Right cardiac atrium (tissue), 5 donors: Measurements from ENCODE around the gene MTPN. TPM values are rescaled to one million over a fixed set of nuclear protein-coding genes. Genes with fewer than 3 reads are reported as not detected.

Experiments used
- ATAC-seq, 2 donors: fragments of 200-7000 bp; cut with Tn5 transposase; one replicate each; pipeline versions ENCODE4 v1.8.0 to v1.9.1; 2020; ENCODE audit warnings: moderate library complexity in 2 of 2, mild to moderate bottlenecking in 1 of 2
- DNase-seq, 3 donors: peaks; one replicate each; pipeline ENCODE4 v3.0.0-alpha.2; 2020
- H3K27ac ChIP-seq: one replicate; pipeline ENCODE4 v1.5.1; 2013; ENCODE audit warnings: mild to moderate bottlenecking, low read length, control low read depth, moderate library complexity
- H3K27me3 ChIP-seq: one replicate; pipeline ENCODE4 v1.6.1; 2013; ENCODE audit not compliant: control insufficient read depth, insufficient read depth
- H3K4me1 ChIP-seq: one replicate; pipeline ENCODE4 v1.6.1; 2013; ENCODE audit warnings: low read length; ENCODE audit not compliant: control insufficient read depth, insufficient read depth
- H3K4me3 ChIP-seq: one replicate; pipeline ENCODE4 v1.5.1; 2013; ENCODE audit warnings: low read length, control low read depth
- H3K9me3 ChIP-seq: one replicate; pipeline ENCODE4 v1.6.1; 2013; ENCODE audit warnings: low read length; ENCODE audit not compliant: control insufficient read depth
- WGBS: extraction: QIAGEN DNeasy Blood & Tissue Kit; methylation state at CpG from one replicate; pipeline ENCODE4 v1.1.7; 2013; 5-methylcytosine and 5-hydroxymethylcytosine counted together
- intact Hi-C, 4 donors: fragments of 100-400 bp; cut with DNase I; formaldehyde crosslinking; loops; one replicate each; pipeline versions ENCODE4 v1.11.0 to v1.14.0; 2022 to 2023
- polyA plus RNA-seq: library from polyadenylated mRNA; stranded (reverse); fragments of 200-250 nt; gene quantifications from one replicate; pipeline ENCODE4 v1.2.3, GENCODE V29; 2013
- total RNA-seq, 4 donors: library from RNA; stranded (reverse); fragmentation: NEBNext Ultra II Directional; extraction: Animal tissue kit (Norgen Biotek cat#: 25700); gene quantifications; one replicate each; pipeline ENCODE4 v1.2.1, GENCODE V29; 2021
- donor health status: healthy with polysubstance abuse.
- donor health status: DM: no; HTN: yes; CAD: no.
- donor health status: DM: no; HTN: no; CAD: no.
- donor health status: DM: no; HTN: yes; CAD: no; lungs with severe emphysema.
- donor health status: DM: yes; HTN: yes; CAD: no.

The MTPN gene
- total and polyA plus RNA-seq, 5 donors, result 64.6 to 128 (median 122) TPM

DNA sequence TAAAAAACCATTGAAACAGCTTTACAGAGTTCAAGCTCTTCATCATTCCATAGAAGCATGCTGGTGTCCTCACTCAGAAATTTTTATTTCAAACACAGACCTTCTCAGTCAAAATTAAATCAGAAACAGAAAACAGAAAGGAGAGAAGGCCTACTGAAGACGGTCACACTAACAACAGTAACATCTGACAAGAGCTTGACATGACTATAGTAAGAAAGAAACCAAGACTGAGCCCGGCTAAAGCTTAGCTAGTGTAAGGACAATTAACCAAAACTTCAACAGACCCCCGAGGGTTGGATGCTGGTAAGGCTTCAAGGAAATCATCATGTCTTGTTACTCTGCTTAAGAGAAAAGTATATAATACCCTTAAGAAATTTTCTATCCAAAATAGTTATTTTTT, 38.6 kb downstream of the MTPN start:
- DNase-seq (no peak), ATAC-seq (no peak)
- WGBS, result 78% methylated on average over 3 of the region's 3 CpGs
- Histone ChIP-seq H3K4me1 (peaks cover 4% of the 10 kb centered on the region), H3K27ac (no peak overlapping the region), H3K4me3 (no peak overlapping the region), H3K27me3 (no peaks in the 10 kb centered on the region), H3K9me3 (no peaks in the 10 kb centered on the region)
- intact Hi-C loops, result no loop called here

DNA sequence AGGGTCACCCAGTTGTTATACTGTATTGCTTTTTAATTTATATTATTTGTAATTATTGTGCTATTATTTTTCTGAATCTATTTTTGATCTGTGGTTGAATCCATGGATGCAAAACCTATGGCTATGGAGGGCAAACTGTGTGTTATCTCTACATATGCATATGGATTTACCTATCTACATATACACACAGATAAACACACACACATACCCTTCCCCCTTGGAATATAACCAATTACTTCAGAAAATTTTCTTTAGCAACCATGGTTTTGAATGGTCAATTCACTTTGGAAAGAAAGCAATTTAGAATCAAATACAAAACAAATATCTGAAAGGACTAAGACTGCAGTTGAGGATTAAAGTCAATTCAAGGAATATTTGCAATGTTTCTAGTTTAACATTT, 39.1 kb downstream of the MTPN start:
- Histone ChIP-seq H3K9me3 (no peaks in the 10 kb centered on the region), H3K4me1 (peaks cover 4% of the 10 kb centered on the region), H3K27me3 (no peaks in the 10 kb centered on the region), H3K4me3 (no peak overlapping the region), H3K27ac (no peak overlapping the region)
- DNase-seq (no peak), ATAC-seq (no peak)
- intact Hi-C loops, result no loop called here

DNA sequence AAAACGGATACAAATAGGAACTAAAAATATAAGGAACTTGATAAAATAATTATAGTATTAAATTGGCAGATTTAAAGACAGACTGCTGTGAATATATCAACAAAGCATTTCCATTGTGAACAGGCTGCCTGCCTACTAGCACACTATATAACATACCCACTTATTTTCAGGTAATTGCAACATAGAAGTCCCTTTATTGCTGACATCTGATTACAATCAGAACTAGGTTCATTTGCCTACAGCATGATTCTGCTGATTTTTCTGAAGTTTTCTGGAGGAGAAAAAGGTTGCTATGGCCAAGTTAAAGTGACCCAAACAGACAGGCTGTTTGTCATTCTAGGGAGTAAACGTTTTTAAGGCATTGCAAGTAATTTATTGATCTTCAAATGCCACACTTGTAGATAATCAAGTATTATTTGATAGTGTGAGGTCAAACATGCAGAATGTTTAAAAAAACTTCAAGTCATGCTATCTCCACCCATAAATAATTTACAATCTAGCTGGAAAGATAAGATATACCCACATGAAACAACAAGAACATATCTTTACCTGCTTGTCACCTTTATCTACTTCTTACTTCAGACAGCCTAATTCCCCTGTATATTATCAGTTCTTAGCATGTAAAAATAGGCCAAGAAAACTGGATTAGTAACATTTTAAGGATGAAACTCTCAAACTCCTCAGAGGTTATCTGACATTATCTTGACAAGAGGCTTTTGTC, 40.5 kb downstream of the MTPN start:
- H3K9me3 ChIP-seq, result no peaks in the 10 kb centered on the region
- WGBS, result 43% methylated on average over 2 of the region's 2 CpGs
- H3K4me3 ChIP-seq, result no peak overlapping the region
- no peaks in the 10 kb centered on the region for H3K27me3 ChIP-seq
- H3K4me1 ChIP-seq, result peaks cover 4% of the 10 kb centered on the region
- H3K27ac ChIP-seq, result no peak overlapping the region
- no peak for DNase-seq
- intact Hi-C loops, result no loop called here
- ATAC-seq, result no peak

DNA sequence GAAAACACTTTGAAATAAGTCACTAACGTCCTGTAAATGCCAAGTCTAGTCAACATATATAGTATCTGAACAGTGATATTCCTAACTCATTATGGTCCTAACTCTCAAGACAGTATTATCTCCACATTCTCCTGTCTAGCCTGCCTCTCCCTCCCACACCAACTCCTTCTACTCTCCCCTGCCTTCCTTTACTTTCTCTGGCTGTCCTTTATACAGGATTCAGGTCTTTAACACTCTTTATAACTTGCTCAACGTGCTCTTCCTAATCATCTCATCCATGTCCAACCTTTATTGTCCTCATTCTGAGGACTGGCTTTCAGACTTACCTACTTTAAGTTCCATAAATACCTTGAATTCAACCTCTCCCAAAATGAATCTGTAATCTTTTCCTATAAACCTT, 42.5 kb downstream of the MTPN start:
- no peaks in the 10 kb centered on the region for H3K27me3 ChIP-seq
- no peaks in the 10 kb centered on the region for H3K9me3 ChIP-seq
- peaks cover 10% of the 10 kb centered on the region for H3K4me1 ChIP-seq
- ATAC-seq (no peak), DNase-seq (no peak)
- H3K4me3 ChIP-seq, result no peak overlapping the region
- WGBS, result 72% methylated on average over 2 of the region's 2 CpGs
- intact Hi-C loops, result no loop called here
- no peak overlapping the region for H3K27ac ChIP-seq

DNA sequence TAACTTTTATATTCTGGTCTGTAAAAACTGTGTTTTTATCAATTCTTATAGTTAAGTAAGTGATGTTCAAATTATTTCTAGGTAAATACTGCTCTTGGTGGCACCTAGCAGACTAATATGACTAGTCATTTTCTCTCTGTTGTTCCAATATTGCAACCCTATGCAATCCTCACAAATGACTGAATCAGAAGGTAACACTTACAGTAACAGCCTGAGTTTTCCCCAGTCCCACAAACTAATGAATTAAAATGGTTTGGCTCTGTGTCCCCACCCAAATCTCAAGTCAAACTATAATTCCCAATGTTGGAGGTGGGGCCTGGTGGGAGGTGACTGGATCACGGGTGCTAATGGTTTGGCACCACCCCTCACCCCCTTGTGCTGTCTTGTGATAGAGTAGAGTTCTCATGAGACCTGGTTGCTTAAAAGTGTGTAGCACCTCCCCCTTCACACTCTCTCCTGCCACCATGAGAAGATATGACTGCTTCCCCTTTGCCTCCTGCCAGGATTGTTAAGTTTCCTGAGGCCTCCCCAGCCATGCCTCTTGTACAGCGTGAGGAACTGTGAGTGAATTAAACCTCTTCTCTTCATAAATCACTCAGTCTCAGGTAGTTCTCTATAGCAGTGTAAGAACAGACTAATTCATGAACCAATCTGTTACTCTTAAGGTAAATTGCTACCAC, 43.5 kb downstream of the MTPN start:
- no peaks in the 10 kb centered on the region for H3K9me3 ChIP-seq

DNA sequence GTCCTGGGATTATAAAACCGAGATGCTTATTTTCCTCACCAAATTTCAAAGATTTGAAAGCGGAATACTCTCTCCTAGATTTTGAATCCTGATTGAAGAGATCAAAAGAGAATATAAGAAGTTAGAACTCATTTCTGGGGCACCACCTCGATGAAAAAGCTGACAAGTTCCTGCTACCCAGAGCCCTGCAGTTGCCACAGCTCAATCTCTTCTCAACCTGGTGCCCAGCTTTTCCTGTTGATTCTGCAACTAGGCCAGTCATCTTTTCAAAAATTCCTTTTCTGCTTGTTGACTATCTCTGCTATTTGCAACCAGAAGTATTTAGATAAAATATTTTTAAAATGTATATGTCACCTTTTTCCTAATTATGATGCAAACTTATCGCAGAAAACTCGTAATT, 45.0 kb downstream of the MTPN start:
- no peaks in the 10 kb centered on the region for H3K9me3 ChIP-seq
- H3K27me3 ChIP-seq, result no peaks in the 10 kb centered on the region
- WGBS, result 80% methylated on average over 5 of the region's 5 CpGs
- intact Hi-C loops, result no loop called here
- no peak for DNase-seq
- no peak for ATAC-seq
- H3K4me1 ChIP-seq, result peaks cover 10% of the 10 kb centered on the region
- no peak overlapping the region for H3K4me3 ChIP-seq
- H3K27ac ChIP-seq, result no peak overlapping the region

More for the DNA sequence above, 43.5 kb downstream of the MTPN start:
- DNase-seq (no peak), ATAC-seq (no peak)
- H3K27me3 ChIP-seq, result no peaks in the 10 kb centered on the region
- WGBS, result 55% methylated on average over 2 of the region's 2 CpGs
- H3K4me1 ChIP-seq, result peaks cover 10% of the 10 kb centered on the region
- no peak overlapping the region for H3K4me3 ChIP-seq
- intact Hi-C loops, result no loop called here
- peak overlapping the region; percentile 2 for H3K27ac ChIP-seq

DNA sequence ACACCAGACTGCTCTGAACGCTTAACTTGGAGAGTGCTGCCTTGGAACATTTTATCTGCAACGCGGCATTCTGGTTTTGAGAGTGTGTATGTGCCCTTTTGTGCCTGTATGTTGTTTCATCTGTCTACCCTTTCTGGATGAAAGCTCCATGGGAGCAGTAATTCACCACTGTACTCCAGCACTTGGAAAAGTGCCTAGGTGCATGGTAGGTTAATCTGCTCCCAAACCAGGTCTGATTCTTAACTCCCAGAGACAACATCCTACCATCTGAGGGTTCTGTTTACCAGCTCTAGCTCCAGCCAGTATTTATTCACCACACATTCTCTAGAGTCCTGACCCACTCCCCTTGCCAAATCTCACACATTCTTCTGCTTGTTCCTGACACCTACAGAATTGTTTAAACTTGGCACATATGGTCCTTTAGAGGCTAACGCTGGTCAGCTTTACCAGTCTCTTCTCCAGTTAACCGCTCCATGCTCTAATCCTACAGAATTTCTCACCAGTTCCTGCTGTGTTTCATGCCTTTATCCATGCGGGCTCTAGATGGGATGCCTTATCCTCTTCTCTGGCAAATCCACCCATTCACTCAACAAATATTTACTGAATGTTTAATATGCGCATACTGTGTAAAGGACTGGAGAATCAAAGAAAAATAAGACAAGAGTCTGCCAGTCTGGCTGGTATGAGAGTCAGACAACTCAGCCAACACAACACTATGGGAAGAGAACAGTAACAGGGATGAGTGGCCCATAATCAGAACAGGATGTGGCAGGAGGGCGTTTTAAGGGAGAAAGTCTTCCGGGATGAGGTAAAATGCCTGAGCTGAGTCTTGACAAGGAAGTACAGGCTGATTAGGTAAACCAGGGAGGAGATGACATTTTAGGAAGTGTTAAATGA, 46.3 kb downstream of the MTPN start:
- intact Hi-C loops, result no loop called here
- WGBS, result 48% methylated on average over 9 of the region's 9 CpGs
- H3K4me3 ChIP-seq, result no peak overlapping the region
- H3K27ac ChIP-seq, result peak overlapping the region; percentile 51
- DNase-seq (no peak), ATAC-seq (peak; percentile 83 to 84)
- H3K9me3 ChIP-seq, result no peaks in the 10 kb centered on the region
- peaks cover 10% of the 10 kb centered on the region for H3K4me1 ChIP-seq
- H3K27me3 ChIP-seq, result no peaks in the 10 kb centered on the region

DNA sequence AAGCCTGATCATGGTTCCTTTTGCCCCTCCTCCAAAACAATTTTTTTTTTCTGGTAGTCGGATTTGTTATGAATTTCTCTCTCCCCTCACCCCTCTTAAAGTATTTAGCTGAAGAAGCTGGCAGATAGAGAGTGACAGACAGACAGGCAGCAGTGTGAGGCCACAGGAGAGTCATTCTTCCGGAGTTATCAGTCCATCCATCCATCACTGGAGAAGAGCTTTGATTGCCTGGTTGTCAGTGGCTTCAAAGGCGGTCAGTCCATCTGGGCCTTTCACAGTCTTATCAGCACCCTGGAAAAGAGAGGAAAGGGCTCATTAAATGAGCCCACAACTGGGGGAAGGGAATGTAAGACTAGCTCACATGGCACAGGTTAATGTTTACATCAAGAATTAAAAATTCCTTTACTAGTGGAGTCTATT, 47.4 kb downstream of the MTPN start:
- ATAC-seq, result peak; percentile 42 to 73
- H3K27ac ChIP-seq, result peak overlapping the region; percentile 65
- H3K4me3 ChIP-seq, result no peak overlapping the region
- H3K27me3 ChIP-seq, result no peaks in the 10 kb centered on the region
- no peaks in the 10 kb centered on the region for H3K9me3 ChIP-seq
- 47% methylated on average over 3 of the region's 3 CpGs for WGBS
- intact Hi-C loops, result no loop called here
- peaks cover 10% of the 10 kb centered on the region for H3K4me1 ChIP-seq
- DNase-seq, result no peak

DNA sequence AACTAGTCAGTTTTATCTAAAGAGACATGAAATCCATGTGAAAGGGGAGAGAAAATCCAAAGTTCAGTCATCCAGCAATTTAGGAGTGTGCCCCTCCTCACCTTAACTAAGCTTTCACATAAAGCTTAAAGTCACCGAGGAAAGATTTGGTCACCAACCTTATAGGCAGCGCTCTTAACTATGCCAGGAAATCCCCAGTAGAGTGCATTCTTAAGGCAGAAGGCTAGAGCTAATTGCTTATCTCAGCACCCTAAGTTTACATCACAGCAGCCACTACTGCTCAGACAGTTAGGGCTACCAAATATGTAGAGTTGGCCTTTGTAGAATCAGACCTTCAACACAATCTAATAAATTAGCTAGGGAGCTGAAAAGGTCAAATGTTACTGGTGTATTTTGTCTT, 47.9 kb downstream of the MTPN start:
- no peak for ATAC-seq
- H3K4me3 ChIP-seq, result no peak overlapping the region
- no peaks in the 10 kb centered on the region for H3K27me3 ChIP-seq
- 66% methylated on average over 2 of the region's 2 CpGs for WGBS
- H3K9me3 ChIP-seq, result no peaks in the 10 kb centered on the region
- intact Hi-C loops, result no loop called here
- H3K4me1 ChIP-seq, result peaks cover 8% of the 10 kb centered on the region
- DNase-seq, result no peak
- peak overlapping the region; percentile 57 for H3K27ac ChIP-seq

DNA sequence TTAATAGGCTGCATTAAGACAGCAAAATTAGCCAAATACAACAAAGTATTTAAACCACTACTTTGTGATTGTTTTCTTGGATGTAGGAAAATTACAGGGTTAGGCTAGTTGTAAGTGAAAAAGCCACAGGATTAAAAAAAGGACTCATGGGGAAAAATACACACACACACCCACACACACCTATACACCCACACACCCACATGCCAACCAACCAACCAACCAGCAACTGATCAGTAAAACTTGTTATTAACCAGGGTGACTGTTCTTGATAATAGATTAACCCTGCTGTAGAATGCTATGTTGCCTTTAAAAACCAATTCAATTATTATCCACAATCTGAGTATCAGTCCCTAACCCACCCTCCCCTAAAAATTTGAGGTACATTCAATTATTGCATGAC, 49.0 kb downstream of the MTPN start:
- H3K4me1 ChIP-seq, result peaks cover 8% of the 10 kb centered on the region
- no peak overlapping the region for H3K27ac ChIP-seq
- no peaks in the 10 kb centered on the region for H3K9me3 ChIP-seq
- no peak overlapping the region for H3K4me3 ChIP-seq
- no peaks in the 10 kb centered on the region for H3K27me3 ChIP-seq
- intact Hi-C loops, result no loop called here
- ATAC-seq, result no peak
- DNase-seq, result no peak

DNA sequence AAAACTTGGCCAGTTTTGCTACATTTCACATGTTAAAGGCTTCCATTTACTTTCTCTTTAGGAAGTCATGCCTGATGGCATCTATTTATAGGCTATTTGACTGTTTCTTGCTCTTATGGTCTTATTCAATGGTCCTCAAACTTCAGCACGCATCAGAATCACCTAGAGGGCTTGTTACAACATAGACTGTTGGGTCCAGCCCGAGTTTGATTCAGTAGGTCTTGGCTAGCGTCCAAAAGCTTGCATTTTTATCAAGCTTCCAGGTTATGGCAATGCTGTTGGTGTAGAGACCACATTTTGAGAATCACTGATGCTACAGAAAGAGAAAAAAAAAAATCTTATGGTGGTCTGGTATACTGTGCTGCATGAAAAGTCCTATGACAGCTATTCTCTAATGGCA, 51.9 kb downstream of the MTPN start:
- ATAC-seq (no peak), DNase-seq (no peak)
- Histone ChIP-seq H3K27me3 (no peaks in the 10 kb centered on the region), H3K4me3 (no peak overlapping the region), H3K9me3 (no peaks in the 10 kb centered on the region), H3K27ac (no peak overlapping the region), H3K4me1 (peaks cover 5% of the 10 kb centered on the region)
- WGBS, result 55% methylated on average over 3 of the region's 3 CpGs
- intact Hi-C loops, result no loop called here
